Measurements from ENCODE around the gene HLA-DQB1.

HLA-DQB1 gene

DNA sequence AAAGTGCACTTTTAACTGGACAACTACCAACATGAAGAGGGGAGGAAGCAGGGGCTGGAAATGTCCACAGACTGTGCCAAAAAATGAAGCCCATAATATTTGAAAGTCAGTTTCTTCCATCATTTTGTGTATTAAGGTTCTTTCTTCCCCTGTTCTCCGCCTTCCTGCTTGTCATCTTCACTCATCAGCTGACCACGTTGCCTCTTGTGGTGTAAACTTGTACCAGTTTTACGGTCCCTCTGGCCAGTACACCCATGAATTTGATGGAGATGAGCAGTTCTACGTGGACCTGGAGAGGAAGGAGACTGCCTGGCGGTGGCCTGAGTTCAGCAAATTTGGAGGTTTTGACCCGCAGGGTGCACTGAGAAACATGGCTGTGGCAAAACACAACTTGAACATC is 25.3 kb downstream of the HLA-DQB1 start:
- H3K4me2 ChIP-seq (ENCODE audit: low read depth, low read length), result no peak overlapping the region
- no peaks in the 10 kb centered on the region for H3K36me3 ChIP-seq (replicated peaks; ENCODE audit: insufficient read depth, low read length)
- no peak overlapping the region for H3K4me3 ChIP-seq (ENCODE audit: low read length)
- no peak for DNase-seq
- H3F3A ChIP-seq (ENCODE audit: insufficient read depth, low read length), result no peaks in the 10 kb centered on the region
- no peak overlapping the region for H3K27ac ChIP-seq (ENCODE audit: low read length)
- H3K79me2 ChIP-seq (ENCODE audit: low read length), result no peaks in the 10 kb centered on the region
- no peaks in the 10 kb centered on the region for H4K20me1 ChIP-seq (ENCODE audit: insufficient read depth, low read length)
- no peaks in the 10 kb centered on the region for H3K4me1 ChIP-seq (ENCODE audit: low read length)
- no peaks in the 10 kb centered on the region for H3K9me3 ChIP-seq (replicated peaks; ENCODE audit: insufficient read depth, low read length)
- H3K27me3 ChIP-seq (replicated peaks; ENCODE audit: insufficient read depth, low read length), result no peaks in the 10 kb centered on the region
- no peak overlapping the region for H3K9ac ChIP-seq (ENCODE audit: low read length)
- no peak overlapping the region for H2AFZ ChIP-seq (ENCODE audit: low read length)
- no peak for TF ChIP-seq EZH2phosphoT487 (IDR thresholded peaks at IDR 0.05; ENCODE audit: low read length)
- TF ChIP-seq, protein P1, sequence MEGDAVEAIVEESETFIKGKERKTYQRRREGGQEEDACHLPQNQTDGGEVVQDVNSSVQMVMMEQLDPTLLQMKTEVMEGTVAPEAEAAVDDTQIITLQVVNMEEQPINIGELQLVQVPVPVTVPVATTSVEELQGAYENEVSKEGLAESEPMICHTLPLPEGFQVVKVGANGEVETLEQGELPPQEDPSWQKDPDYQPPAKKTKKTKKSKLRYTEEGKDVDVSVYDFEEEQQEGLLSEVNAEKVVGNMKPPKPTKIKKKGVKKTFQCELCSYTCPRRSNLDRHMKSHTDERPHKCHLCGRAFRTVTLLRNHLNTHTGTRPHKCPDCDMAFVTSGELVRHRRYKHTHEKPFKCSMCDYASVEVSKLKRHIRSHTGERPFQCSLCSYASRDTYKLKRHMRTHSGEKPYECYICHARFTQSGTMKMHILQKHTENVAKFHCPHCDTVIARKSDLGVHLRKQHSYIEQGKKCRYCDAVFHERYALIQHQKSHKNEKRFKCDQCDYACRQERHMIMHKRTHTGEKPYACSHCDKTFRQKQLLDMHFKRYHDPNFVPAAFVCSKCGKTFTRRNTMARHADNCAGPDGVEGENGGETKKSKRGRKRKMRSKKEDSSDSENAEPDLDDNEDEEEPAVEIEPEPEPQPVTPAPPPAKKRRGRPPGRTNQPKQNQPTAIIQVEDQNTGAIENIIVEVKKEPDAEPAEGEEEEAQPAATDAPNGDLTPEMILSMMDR (IDR thresholded peaks at IDR 0.05; ENCODE audit: low read length), result no peak
- no peak for TF ChIP-seq EZH2 (optimal IDR thresholded peaks at IDR 0.05; ENCODE audit: low read depth, low read length)
- H3K9me2 ChIP-seq (replicated peaks; ENCODE audit: insufficient read depth, low read length), result no peaks in the 10 kb centered on the region

DNA sequence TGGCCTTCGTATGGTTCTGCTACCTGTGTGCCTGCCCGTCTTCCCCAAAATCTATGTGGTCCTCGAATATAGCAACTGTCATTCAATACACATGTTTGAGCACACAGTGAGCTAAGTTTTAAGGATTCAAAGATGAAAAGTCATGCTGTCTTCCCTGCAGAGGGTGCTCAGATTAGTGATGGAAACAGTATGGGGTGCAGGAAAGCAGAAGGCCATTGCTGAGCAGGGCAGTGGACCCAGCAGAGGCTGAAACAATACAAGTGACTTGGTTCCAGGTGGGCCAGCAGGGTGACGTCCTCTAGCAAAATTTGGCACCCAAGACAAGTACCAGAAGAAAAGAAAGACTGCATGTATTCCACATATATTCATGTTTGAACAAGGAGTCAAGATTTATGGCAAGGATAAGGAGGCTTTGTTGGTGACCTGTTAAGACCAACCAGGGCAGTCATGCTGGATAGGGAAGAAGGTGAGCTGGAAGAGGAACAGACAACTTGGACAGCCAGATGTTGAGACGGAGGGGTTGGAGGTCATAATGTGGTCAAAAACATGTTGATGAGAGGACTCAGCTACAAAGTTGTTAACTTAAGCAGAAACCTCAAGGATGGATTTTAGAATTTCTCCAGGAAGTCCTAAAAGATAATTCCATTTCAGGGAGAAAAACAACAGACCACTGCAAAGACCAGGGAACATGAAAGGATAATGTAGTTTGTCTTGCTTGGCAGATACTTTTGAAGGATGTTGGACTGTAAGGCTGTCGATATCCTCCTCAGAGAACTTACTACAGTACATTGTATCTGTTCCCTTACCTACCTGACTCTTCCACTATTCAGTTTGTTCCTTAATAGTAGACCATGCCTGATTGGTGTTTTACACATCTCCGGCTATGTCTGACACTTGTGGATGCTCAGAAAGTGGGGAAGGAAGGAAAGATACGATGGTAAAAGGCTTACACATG is 26.7 kb downstream of the HLA-DQB1 start:
- Histone ChIP-seq H3K9me3 (replicated peaks; ENCODE audit: insufficient read depth, low read length) (no peaks in the 10 kb centered on the region), H3K9ac (ENCODE audit: low read length) (no peak overlapping the region), H3K79me2 (ENCODE audit: low read length) (no peaks in the 10 kb centered on the region), H3F3A (ENCODE audit: insufficient read depth, low read length) (no peaks in the 10 kb centered on the region), H2AFZ (ENCODE audit: low read length) (no peak overlapping the region), H3K4me2 (ENCODE audit: low read depth, low read length) (no peak overlapping the region), H3K27me3 (replicated peaks; ENCODE audit: insufficient read depth, low read length) (no peaks in the 10 kb centered on the region), H3K9me2 (replicated peaks; ENCODE audit: insufficient read depth, low read length) (no peaks in the 10 kb centered on the region), H3K4me3 (ENCODE audit: low read length) (no peak overlapping the region), H4K20me1 (ENCODE audit: insufficient read depth, low read length) (no peaks in the 10 kb centered on the region), H3K36me3 (replicated peaks; ENCODE audit: insufficient read depth, low read length) (no peaks in the 10 kb centered on the region), H3K27ac (ENCODE audit: low read length) (no peak overlapping the region), H3K4me1 (ENCODE audit: low read length) (no peaks in the 10 kb centered on the region)
- no peak for DNase-seq
- TF ChIP-seq EZH2phosphoT487 (IDR thresholded peaks at IDR 0.05; ENCODE audit: low read length) (no peak), EZH2 (optimal IDR thresholded peaks at IDR 0.05; ENCODE audit: low read depth, low read length) (no peak)
- TF ChIP-seq, protein P1 (IDR thresholded peaks at IDR 0.05; ENCODE audit: low read length), result no peak

DNA sequence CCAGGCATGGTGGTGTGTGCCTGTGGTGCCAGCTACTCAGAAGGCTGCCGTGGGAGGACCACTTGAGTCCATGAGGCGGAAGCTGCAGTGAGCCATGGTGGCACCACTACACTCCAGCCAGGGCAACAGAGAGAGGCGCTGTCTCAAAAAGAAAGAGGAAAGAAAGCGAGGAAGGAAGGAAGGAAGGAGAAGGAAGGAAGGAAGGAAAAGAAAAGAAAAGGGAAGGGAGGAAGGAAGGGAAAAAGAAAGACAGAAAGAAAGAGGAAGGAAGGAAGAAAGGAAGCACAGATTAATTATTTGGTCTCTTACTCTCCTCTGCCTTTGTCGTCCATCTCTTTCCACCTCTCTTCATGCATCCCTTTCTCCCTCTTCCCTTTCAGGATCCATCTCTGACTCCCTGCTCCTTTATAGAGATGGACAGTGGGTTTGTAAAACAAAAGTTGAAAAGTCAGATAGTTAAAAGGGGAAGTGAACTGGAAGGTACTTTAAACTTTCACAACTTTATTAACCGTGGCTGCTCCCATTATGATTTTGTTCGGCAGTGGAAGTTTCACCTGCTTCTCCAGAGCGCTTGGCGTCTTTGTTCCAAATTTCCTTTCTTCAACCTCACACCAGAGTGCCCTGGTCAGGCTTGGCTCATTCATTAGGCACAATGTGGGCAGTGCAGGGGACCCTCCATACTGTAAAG is 27.8 kb downstream of the HLA-DQB1 start:
- H3K4me3 ChIP-seq (ENCODE audit: low read length), result no peak overlapping the region
- no peak overlapping the region for H3K4me2 ChIP-seq (ENCODE audit: low read depth, low read length)
- TF ChIP-seq EZH2 (optimal IDR thresholded peaks at IDR 0.05; ENCODE audit: low read depth, low read length) (no peak), EZH2phosphoT487 (IDR thresholded peaks at IDR 0.05; ENCODE audit: low read length) (no peak)
- TF ChIP-seq, protein P1 (IDR thresholded peaks at IDR 0.05; ENCODE audit: low read length), result no peak

More for the DNA sequence above, 27.8 kb downstream of the HLA-DQB1 start:
- DNase-seq, result no peak
- Histone ChIP-seq H4K20me1 (ENCODE audit: insufficient read depth, low read length) (no peaks in the 10 kb centered on the region), H3K9me3 (replicated peaks; ENCODE audit: insufficient read depth, low read length) (no peaks in the 10 kb centered on the region), H3F3A (ENCODE audit: insufficient read depth, low read length) (no peaks in the 10 kb centered on the region), H3K36me3 (replicated peaks; ENCODE audit: insufficient read depth, low read length) (no peaks in the 10 kb centered on the region), H2AFZ (ENCODE audit: low read length) (no peak overlapping the region), H3K27ac (ENCODE audit: low read length) (no peak overlapping the region), H3K4me1 (ENCODE audit: low read length) (no peaks in the 10 kb centered on the region), H3K9me2 (replicated peaks; ENCODE audit: insufficient read depth, low read length) (no peaks in the 10 kb centered on the region), H3K79me2 (ENCODE audit: low read length) (no peaks in the 10 kb centered on the region), H3K9ac (ENCODE audit: low read length) (no peak overlapping the region), H3K27me3 (replicated peaks; ENCODE audit: insufficient read depth, low read length) (no peaks in the 10 kb centered on the region)

Measured in MM.1S (cell line).